Testis (tissue), 3 donors: ENCODE measurements around the gene PHLDA2. TPM values are rescaled to one million over a fixed set of nuclear protein-coding genes. Genes with fewer than 3 reads are reported as not detected.
"Not testable (repeated sequence)": the region's sequence is repeated elsewhere in the genome, so short reads cannot be mapped to it uniquely, and the experiment has no call there.

Experiments used
- DNase-seq: peaks from one replicate; pipeline ENCODE4 v3.0.0-alpha.2; 2019
- H3K27ac ChIP-seq, 2 donors: fragments of 200-600 bp; sonication (generic); one replicate each; pipeline ENCODE4 v1.5.1; 2019
- H3K27me3 ChIP-seq: fragments of 200-600 bp; sonication (generic); one replicate; pipeline ENCODE4 v1.5.1; 2019
- H3K36me3 ChIP-seq: fragments of 200-600 bp; sonication (generic); one replicate; pipeline ENCODE4 v1.5.1; 2017; ENCODE audit warnings: low read depth; ENCODE audit errors: missing control alignments
- H3K4me1 ChIP-seq: fragments of 200-600 bp; sonication (generic); one replicate; pipeline ENCODE4 v1.5.1; 2019
- H3K4me3 ChIP-seq, 2 donors: fragments of 200-600 bp; sonication (generic); one replicate each; pipeline ENCODE4 v1.5.1; 2017 to 2019
- H3K9me3 ChIP-seq: fragments of 200-600 bp; sonication (generic); one replicate; pipeline ENCODE4 v1.5.1; 2017
- CTCF ChIP-seq, 3 experiments: fragments of 450-650 bp in 2 of 3; fragments of 200-600 bp in 1 of 3; sonication (generic) in 1 of 3; IDR thresholded peaks; one replicate each; pipeline ENCODE4 v1.5.1; 2016 to 2019; ENCODE audit warnings: antibody characterized with exemption in 3 of 3, mild to moderate bottlenecking in 2 of 3, moderate library complexity in 1 of 3
- POLR2A ChIP-seq: fragments of 450-650 bp; IDR thresholded peaks from one replicate; pipeline ENCODE4 v1.6.1; 2017; ENCODE audit warnings: antibody characterized with exemption, mild to moderate bottlenecking, moderate library complexity
- WGBS, 2 donors: methylation state at CpG; one replicate each; pipeline ENCODE4 v1.1.5; 2018; 5-methylcytosine and 5-hydroxymethylcytosine counted together
- intact Hi-C: fragments of 100-400 bp; cut with DNase I; formaldehyde crosslinking; loops from one replicate; pipeline ENCODE4 v1.15.1; 2023; ENCODE audit warnings: low total_unique reads
- polyA plus RNA-seq: library from polyadenylated mRNA; stranded (reverse); fragments of 350-450 nt; fragmentation: Illumina TruSeq; extraction: RNeasy Lipid Tissue Mini Kit (QIAGEN cat#74804); gene quantifications from one replicate; pipeline ENCODE4 v1.2.3, GENCODE V29; 2014; ENCODE audit warnings: low read depth, low replicate concordance; ENCODE audit not compliant: insufficient read depth
- total RNA-seq, 2 donors: library from RNA; depleted of rRNA; stranded (reverse); fragments of >200 nt; gene quantifications; one replicate each; pipeline ENCODE4 v1.2.3, GENCODE V29; 2016

PHLDA2 gene
- total and polyA plus RNA-seq, 3 donors from 2014 or later, result 0.62 to 4.0 (median 2.2) TPM

DNA sequence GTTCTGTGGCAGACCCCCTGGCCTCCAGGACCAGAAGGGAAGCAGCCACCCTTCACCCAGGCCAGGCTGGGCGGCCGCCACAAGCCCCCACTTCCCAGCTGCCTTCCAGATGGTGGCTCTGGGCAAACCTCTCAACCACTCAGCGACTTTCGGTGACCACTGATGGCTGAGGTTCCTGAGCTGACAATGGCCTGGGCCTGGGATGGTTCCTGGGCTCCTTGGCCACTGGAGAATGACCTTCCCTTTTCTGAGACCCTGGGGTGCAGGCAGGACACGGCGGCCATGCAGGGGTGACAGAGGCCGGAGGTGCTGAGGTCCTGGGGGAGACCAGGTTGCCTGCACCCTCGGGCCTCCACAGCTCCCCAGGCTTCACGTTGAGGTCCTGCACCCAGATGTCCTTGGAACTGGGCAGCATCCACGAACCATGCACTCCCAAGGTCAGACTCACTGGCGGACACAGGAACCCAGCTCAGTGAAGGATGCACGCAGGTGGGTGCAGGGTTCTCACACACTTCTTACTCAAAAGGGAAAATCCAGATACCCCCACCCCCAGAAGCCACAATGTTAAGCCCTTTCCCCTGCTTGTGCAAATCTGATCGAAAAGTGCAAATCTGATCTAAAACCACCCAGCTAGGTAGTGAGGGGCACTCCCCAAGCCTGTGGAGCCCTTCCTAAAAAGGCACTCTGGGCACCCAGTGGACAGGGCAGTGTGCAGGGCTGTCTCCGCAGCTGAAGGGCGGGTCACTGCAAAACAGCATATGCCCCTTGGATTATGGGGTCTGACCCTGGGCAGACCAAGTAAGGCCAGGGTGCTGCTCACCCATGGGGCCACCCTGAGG lies 13.9 kb upstream of the PHLDA2 start:
- no peak overlapping the region for H3K4me3 ChIP-seq
- no peaks in the 10 kb centered on the region for H3K9me3 ChIP-seq
- no peak for DNase-seq
- no peak overlapping the region for H3K27ac ChIP-seq
- TF ChIP-seq POLR2A, result no peak
- no peak for TF ChIP-seq CTCF (IDR thresholded peaks at IDR 0.05)
- H3K36me3 ChIP-seq, result no peaks in the 10 kb centered on the region
- H3K4me1 ChIP-seq, result peaks cover 16% of the 10 kb centered on the region
- no peaks in the 10 kb centered on the region for H3K27me3 ChIP-seq
- 75 to 76% methylated on average over 4 to 15 of the region's 15 CpGs for WGBS, 2 donors
- intact Hi-C loops, result no loop called here

GRCh38 chr11:2942447-2942846 lies 13.2 kb upstream of the PHLDA2 start:
- Histone ChIP-seq H3K27me3 (no peaks in the 10 kb centered on the region), H3K4me3 (no peak overlapping the region), H3K27ac (no peak overlapping the region), H3K9me3 (no peaks in the 10 kb centered on the region), H3K36me3 (no peaks in the 10 kb centered on the region), H3K4me1 (peaks cover 16% of the 10 kb centered on the region)
- 73 to 96% methylated on average over 4 to 9 of the region's 13 CpGs for WGBS, 2 donors
- DNase-seq, result no peak
- TF ChIP-seq CTCF (IDR thresholded peaks at IDR 0.05) (no peak), POLR2A (no peak)
- intact Hi-C loops, result no loop called here

GRCh38 chr11:2940921-2941821 lies 12.0 kb upstream of the PHLDA2 start:
- intact Hi-C loops, result no loop called here
- Histone ChIP-seq H3K9me3 (no peaks in the 10 kb centered on the region), H3K27ac (no peak overlapping the region), H3K36me3 (no peaks in the 10 kb centered on the region), H3K4me1 (peaks cover 14% of the 10 kb centered on the region), H3K27me3 (no peaks in the 10 kb centered on the region), H3K4me3 (no peak overlapping the region)
- no peak for DNase-seq
- whole genome bisulfite sequencing, 2 donors, result 42 to 58% methylated on average over 5 to 10 of the region's 10 CpGs
- TF ChIP-seq POLR2A (no peak), CTCF (IDR thresholded peaks at IDR 0.05) (no peak)

DNA sequence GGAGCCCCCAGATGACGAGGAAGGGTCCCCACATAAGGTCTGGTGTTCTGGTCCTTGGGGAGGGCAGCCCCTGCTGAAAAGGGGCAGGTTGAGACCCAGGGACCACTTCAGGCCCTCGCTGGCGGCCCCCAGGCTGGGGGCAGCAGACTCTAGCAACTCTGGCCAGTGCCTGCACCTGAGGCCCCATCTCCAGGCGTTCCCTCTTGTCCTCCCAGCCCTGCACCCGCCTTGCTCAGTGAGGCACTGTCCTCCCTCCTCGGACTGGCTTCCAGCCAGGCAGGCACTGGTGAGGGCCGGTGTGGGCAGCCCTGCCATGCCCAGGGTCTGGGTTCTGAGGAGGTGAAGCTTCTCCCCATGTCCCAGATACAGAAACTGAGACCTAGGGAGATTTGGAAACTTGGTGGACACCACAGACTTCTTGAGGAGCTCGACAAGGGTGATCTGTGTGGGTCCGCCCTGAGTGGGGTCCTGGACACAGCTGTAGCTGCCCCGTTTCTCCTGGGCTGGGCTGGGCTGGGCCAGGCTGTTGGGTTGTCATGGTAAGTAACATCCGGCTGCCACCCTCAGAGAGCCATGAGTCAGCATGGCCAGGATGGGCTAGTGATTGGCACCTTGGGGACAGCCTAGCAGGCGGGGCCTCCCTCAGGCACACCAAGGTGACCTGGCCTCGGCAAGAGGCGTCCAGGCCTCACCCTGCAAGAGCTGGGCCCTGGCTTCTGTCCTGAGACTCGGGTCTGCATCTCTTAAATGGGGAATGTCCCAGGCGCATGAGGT lies 11.1 kb upstream of the PHLDA2 start:
- peaks cover 6% of the 10 kb centered on the region for H3K4me1 ChIP-seq
- H3K27me3 ChIP-seq, result no peaks in the 10 kb centered on the region
- DNase-seq, result no peak
- intact Hi-C loops, result no loop called here
- no peak overlapping the region for H3K27ac ChIP-seq
- 52 to 69% methylated on average over 5 to 16 of the region's 16 CpGs for WGBS, 2 donors
- H3K9me3 ChIP-seq, result no peaks in the 10 kb centered on the region
- TF ChIP-seq CTCF (IDR thresholded peaks at IDR 0.05) (no peak), POLR2A (no peak)
- H3K36me3 ChIP-seq, result no peaks in the 10 kb centered on the region
- H3K4me3 ChIP-seq, result no peak overlapping the region

DNA sequence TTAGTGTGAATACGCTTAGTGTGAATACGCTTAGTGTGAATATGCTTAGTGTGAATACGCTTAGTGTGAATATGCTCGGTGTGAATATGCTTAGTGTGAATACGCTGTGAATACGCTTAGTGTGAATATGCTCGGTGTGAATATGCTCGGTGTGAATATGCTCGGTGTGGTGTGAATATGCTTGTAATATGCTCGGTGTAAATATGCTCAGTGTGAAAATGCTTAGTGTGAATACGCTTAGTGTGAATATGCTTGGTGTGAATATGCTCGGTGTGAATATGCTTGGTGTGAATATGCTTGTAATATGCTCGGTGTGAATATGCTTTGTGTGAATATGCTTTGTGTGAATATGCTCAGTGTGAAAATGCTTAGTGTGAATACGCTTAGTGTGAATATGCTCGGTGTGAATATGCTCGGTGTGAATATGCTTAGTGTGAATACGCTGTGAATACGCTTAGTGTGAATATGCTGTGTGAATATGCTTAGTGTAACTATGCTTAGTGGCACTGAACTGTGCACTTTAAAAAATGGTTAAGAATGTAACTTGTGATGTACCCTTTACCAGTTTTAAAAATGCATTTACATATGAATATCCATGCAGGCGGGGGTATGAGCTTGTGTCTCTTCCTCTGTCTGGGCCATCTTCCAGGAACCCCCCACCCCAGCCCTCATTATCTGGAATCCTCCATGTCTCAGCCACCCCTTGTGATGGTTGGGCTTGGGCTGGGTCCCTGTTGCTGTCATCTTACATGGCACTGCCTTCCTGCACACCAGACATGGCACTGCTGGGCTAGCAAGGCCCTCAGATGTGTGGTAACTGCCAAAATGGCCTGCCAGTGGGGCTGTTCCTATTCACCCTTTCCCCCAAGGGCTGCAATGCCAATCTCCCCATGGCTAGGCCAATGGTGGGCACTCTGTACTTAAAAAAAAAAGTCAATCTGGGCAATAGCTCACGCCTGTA lies 9.5 kb upstream of the PHLDA2 start:
- H3K27me3 ChIP-seq, H3K36me3 ChIP-seq, H3K9me3 ChIP-seq, H3K4me1 ChIP-seq, H3K27ac ChIP-seq, H3K4me3 ChIP-seq, intact Hi-C loops, DNase-seq: not testable (repeated sequence)
- WGBS, 2 donors, result 76 to 77% methylated on average over 19 to 20 of the region's 20 CpGs

GRCh38 chr11:2937641-2938457 lies 8.6 kb upstream of the PHLDA2 start:
- H3K4me1 ChIP-seq, H3K27ac ChIP-seq, H3K36me3 ChIP-seq, H3K4me3 ChIP-seq, H3K27me3 ChIP-seq, intact Hi-C loops, H3K9me3 ChIP-seq, DNase-seq: not testable (repeated sequence)
- WGBS, 2 donors, result 68 to 77% methylated on average over 26 to 32 of the region's 32 CpGs
